Posterior vena cava (tissue), 2 donors: ENCODE results near the gene FAM83G. TPM values are rescaled to one million over a fixed set of nuclear protein-coding genes. Genes with fewer than 3 reads are reported as not detected.
"Not testable (repeated sequence)": the region's sequence is repeated elsewhere in the genome, so short reads cannot be mapped to it uniquely, and the experiment has no call there.

Source experiments
- DNase-seq: peaks from one replicate; pipeline ENCODE4 v3.0.0-alpha.2; 2020; ENCODE audit warnings: low spot score
- intact Hi-C, 2 donors: fragments of 100-400 bp; cut with DNase I; formaldehyde crosslinking; loops; one replicate each; pipeline versions ENCODE4 v1.14.1 to v1.14.2; 2022 to 2023
- total RNA-seq, 2 donors: library from RNA; stranded (reverse); fragmentation: NEBNext Ultra II Directional; extraction: Animal tissue kit (Norgen Biotek cat#: 25700); gene quantifications; one replicate each; pipeline ENCODE4 v1.2.1, GENCODE V29; 2021
- donor health status: DM: yes; HTN: yes; CAD: no.
- donor health status: DM: yes; HTN: yes; CAD: no.

FAM83G gene
- total RNA-seq, 2 donors from 2014 or later, result 2.8 to 10.9 TPM

GRCh38 chr17:18963126-18964017 is 41.2 kb downstream of the FAM83G start:
- no peak for DNase-seq
- intact Hi-C loops, result no loop called here

GRCh38 chr17:18962494-18962815 is 42.1 kb downstream of the FAM83G start:
- no peak for DNase-seq
- intact Hi-C loops, result no loop called here

- DNase-seq, result no peak
Observed at GRCh38 chr17:18961634-18962493, 42.7 kb downstream of the FAM83G start.

GRCh38 chr17:18960803-18961511 is 43.6 kb downstream of the FAM83G start:
- intact Hi-C loops, result no loop called here
- DNase-seq, result peak; percentile 95

More at GRCh38 chr17:18961634-18962493, 42.7 kb downstream of the FAM83G start:
- intact Hi-C loops, result no loop called here

DNA sequence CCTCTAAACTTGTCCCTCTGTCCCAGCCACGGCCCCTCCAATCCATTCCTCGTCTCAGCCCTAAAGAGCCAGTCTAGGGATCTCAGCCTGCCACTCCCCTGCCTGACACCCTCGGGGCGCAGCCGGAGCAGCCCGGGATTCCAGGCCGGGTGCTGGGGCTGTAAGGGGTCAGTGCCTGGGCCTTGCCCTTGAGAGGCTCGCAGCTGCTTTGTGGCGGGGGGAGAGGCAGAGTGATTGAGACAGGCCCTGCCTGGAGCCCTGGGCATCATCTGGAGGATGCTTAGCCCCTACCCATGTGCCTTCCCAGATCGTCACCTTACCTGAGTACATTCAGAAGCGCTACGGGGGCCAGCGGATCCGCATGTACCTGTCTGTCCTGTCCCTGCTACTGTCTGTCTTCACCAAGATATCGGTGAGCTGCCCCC is 44.3 kb downstream of the FAM83G start:
- no peak for DNase-seq
- intact Hi-C loops, result no loop called here

DNA sequence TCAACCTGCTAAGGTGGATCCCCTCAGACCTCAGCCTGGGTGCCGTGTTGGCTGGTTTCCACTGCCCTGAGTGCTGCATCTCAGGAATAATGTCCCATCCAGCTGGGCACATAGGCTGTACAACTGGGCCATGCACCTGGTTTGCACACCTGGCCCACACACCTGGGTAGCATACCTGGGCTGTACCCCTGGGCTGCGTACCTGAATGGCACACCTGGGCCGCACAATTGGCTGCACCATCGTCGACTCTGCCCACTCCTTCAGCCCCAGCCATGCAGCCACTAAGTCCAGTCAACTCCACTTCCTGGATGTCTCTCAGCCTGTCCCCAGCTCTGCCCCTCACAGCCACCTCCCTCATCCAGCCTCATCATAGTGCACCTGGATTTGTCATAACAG is 44.7 kb downstream of the FAM83G start:
- intact Hi-C loops, result no loop called here
- DNase-seq, result no peak

DNA sequence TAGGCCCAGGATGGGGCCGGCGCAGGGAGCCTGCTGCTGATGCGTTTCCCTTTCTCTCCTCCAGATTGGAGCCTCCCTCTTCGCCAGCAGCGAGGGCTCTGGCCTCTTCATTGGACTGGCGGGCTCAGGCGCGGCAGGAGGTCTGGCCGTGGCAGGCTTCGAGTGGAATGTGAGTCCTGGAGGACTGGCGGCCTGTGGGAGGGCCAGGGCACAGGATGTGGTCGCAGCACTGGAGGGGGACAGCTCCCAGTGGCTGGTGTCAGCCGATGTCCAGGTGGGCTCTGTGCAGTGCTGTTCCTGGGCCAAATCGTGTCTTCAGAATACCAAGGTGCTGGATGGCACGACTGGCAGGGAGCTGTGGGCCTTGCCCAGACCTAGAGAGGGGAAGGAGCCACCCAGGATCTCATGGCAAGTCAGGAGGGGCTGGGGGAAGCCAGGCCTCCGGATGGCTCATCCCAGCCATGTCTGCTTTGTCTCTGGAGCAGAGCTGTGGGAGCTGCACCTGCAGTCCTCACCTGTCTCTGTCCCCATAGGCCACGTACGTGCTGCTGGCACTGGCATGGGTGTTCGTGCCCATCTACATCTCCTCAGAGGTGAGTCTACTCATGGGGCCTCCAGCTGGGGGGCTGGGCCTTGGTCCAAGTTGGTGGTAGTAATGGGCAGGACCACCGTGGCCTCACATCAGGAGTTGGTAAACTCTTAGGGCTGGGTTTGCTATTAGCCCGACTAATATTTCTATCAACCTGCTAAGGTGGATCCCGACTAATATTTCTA is 45.3 kb downstream of the FAM83G start:
- intact Hi-C loops, result no loop called here
- no peak for DNase-seq

- DNase-seq, result peak; percentile 47
- intact Hi-C loops, result no loop called here
Observed at GRCh38 chr17:18958611-18959010, 46.0 kb downstream of the FAM83G start.

DNA sequence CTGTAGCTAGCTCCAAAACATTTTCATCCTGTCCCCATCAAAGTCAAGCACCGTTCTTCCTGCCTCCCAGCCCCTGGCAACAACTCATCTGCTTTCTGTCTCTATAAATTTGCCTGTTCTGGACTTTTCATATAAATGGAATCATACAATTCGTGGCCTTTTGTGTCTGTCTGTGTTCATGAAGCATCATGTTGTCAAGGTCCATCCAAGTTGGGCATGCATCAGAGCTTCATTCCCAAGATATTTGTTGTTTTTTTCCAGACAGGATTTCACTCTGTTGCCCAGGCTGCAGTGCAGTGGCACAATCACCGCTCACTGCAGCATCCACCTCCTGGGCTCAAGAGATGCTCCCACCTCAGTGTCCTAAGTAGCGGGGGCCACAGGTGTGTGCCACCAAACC is 46.7 kb downstream of the FAM83G start:
- intact Hi-C loops, result no loop called here
- peak; percentile 48 for DNase-seq

- intact Hi-C loops, result no loop called here
- DNase-seq, result peak; percentile 8
Observed at GRCh38 chr17:18956581-18956980, 48.0 kb downstream of the FAM83G start.

GRCh38 chr17:18956021-18956420 is 48.5 kb downstream of the FAM83G start:
- intact Hi-C loops, DNase-seq: not testable (repeated sequence)

GRCh38 chr17:18955009-18955408 is 49.6 kb downstream of the FAM83G start:
- intact Hi-C loops, result no loop called here
- peak; percentile 28 for DNase-seq

DNA sequence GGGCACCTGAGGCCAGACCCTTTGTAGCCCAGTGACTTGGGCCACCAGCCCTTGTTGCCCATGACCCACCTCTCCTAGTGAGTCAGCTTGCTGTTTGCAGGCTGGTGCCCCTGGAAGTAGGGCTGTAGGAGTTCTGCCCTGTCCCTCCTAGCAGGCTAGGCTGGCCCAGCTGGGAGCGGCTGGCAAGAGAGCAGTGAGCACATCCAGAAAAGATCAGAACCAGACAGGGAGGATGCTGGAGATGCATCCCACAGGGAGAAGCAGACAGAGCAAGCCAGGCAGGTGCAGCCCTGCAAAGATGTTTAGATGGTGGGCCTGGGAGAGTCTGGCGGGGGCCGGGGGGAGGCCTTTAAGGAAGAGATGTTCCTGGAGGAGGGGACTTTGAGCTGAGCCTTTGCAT is 50.2 kb downstream of the FAM83G start:
- intact Hi-C loops, result no loop called here
- DNase-seq, result peak; percentile 61

GRCh38 chr17:18953231-18953728 is 51.3 kb downstream of the FAM83G start:
- intact Hi-C loops, result no loop called here
- DNase-seq, result peak; percentile 11

DNA sequence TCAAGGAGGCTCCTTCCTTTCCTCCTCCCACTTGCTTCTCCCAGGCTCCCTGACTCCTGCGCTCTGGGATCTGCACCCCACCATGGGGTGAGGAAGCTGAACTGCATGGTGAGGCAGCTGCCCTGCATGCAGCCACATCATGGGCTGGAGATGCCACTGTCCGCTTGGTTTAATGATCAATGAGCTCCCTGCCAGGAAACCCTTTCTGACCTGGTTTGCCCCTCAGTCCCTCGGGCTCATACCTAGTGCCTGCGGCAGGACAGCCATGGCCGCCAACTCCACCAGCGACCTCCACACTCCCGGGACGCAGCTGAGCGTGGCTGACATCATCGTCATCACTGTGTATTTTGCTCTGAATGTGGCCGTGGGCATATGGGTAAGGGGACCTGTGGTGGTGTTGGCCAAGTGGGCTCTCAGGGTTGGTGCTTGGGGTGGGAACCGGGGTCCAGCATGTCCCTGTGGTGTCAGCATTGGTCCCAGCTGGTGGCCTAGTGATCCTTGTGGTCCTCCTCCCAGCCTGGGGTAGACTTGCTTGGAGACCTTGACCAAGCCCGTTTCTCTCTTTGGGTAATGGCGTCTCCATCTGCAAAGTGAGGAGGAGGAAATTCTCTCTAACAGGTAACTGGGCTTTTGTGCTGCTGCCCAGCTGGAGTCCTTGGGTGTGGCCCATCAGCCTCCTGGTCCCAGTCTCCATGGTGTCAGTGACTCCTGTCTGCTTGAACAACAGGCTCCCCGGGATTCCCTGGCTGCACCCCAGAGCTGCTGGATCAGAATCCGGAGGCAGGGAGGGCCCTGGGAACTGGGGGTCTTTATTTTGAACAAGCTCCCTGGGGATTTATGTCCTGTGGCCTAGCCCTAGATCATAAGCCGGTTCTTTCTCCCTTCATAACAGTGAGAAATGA is 52.4 kb downstream of the FAM83G start, which contains the start of gene SLC5A10:
TSS of gene SLC5A10 (plus strand) at position 225 of the 902 bp plus-strand sequence. CDS start at position 266, 41 bp downstream.
- DNase-seq, result peak; percentile 72
- intact Hi-C loops, result no loop called here

GRCh38 chr17:18950944-18951905 is 53.3 kb downstream of the FAM83G start:
- intact Hi-C loops, result no loop called here

GRCh38 chr17:18950346-18950745 is 54.2 kb downstream of the FAM83G start:
- no peak for DNase-seq

More at GRCh38 chr17:18950944-18951905, 53.3 kb downstream of the FAM83G start:
- DNase-seq, result peak; percentile 70

More at GRCh38 chr17:18950346-18950745, 54.2 kb downstream of the FAM83G start:
- intact Hi-C loops, result no loop called here
